Measurements from ENCODE around the gene PAXX. TPM values are rescaled to one million over a fixed set of nuclear protein-coding genes. Genes with fewer than 3 reads are reported as not detected.

The PAXX gene
- polyA plus RNA-seq, 1 donor (not counting 4 experiments of a cell fraction or from before 2014, with no cell fraction given) = 11.2 TPM

GRCh38 chr9:136968333-136969127 is 23.7 kb upstream of the PAXX start:
- Histone ChIP-seq H3K4me2 (ENCODE audit: control insufficient read depth, extremely low read depth, insufficient read depth, low read depth, low read length) (no peak overlapping the region), H3K27ac (ENCODE audit: control insufficient read depth, insufficient read depth, low read length) (no peak overlapping the region), H3K4me3 (ENCODE audit: control insufficient read depth in 2 of 3, extremely low read depth in 1 of 3, insufficient read depth in 2 of 3, low read depth in 1 of 3, low read length in 3 of 3) (no peak overlapping the region), H3K27me3 (ENCODE audit: control insufficient read depth, extremely low read depth, insufficient read depth, low read length) (no peaks in the 10 kb centered on the region), H3K9ac (ENCODE audit: control insufficient read depth, extremely low read depth, insufficient read depth, low read length) (no peak overlapping the region), H3K9me3 (ENCODE audit: control insufficient read depth, low read depth, low read length) (no peaks in the 10 kb centered on the region), H3K79me2 (ENCODE audit: control insufficient read depth, insufficient read depth, low read length) (no peaks in the 10 kb centered on the region), H2AFZ (ENCODE audit: control insufficient read depth, low read length) (no peak overlapping the region), H4K20me1 (ENCODE audit: control insufficient read depth, extremely low read depth, insufficient read depth, low read length) (no peaks in the 10 kb centered on the region), H3K9me1 (ENCODE audit: control insufficient read depth, extremely low read depth, insufficient read depth, low read length) (no peaks in the 10 kb centered on the region), H3K4me1 (ENCODE audit: control insufficient read depth, extremely low read depth, insufficient read depth, low read length) (peaks cover 8% of the 10 kb centered on the region), H3K36me3 (ENCODE audit: control insufficient read depth in 2 of 2, extremely low read depth in 1 of 2, insufficient read depth in 2 of 2, low read length in 2 of 2) (no peaks in the 10 kb centered on the region)
- dilution Hi-C loops (cut with MboI; ENCODE audit: extremely low pct_ligation_motif_present, low sequenced_read_pairs) = no loop called here
- TF ChIP-seq EZH2 (IDR thresholded peaks at IDR 0.05; ENCODE audit: low read length) = no peak
- no peak for TF ChIP-seq CTCF (optimal IDR thresholded peaks at IDR 0.05 in 1 of 3, IDR thresholded peaks at IDR 0.05 in 1 of 3, conservative IDR thresholded peaks at IDR 0.05 in 1 of 3; ENCODE audit: extremely low read depth in 1 of 3, insufficient read depth in 2 of 3, low read length in 3 of 3)
- FAIRE-seq (no peak), DNase-seq (ENCODE audit: low read depth, low spot score) (no peak)

DNA sequence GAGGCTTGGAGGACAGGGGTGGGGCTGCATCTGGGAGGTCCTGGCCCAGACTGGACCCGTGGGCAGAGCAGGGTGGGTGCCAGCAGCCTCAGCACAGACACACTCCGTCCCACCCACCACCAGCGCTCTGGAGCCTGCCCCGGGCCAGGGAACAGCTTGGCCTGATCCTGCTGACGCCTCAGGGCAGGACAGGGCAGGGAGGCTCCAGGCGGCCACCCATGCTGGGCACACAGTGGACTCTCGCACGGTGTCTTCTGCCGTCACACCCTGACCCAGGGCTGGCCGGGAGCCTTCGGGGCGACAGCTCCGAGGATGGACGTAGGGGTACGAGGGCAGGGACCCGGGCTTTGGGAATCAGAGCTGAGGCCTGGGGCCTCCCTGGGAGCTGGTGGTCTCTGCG is 23.1 kb upstream of the PAXX start:
- Histone ChIP-seq H3K36me3 (ENCODE audit: control insufficient read depth in 2 of 2, extremely low read depth in 1 of 2, insufficient read depth in 2 of 2, low read length in 2 of 2) (no peaks in the 10 kb centered on the region), H3K4me3 (ENCODE audit: control insufficient read depth in 2 of 3, extremely low read depth in 1 of 3, insufficient read depth in 2 of 3, low read depth in 1 of 3, low read length in 3 of 3) (no peak overlapping the region), H3K4me2 (ENCODE audit: control insufficient read depth, extremely low read depth, insufficient read depth, low read depth, low read length) (no peak overlapping the region), H3K4me1 (ENCODE audit: control insufficient read depth, extremely low read depth, insufficient read depth, low read length) (peaks cover 6% of the 10 kb centered on the region), H3K9ac (ENCODE audit: control insufficient read depth, extremely low read depth, insufficient read depth, low read length) (no peak overlapping the region), H4K20me1 (ENCODE audit: control insufficient read depth, extremely low read depth, insufficient read depth, low read length) (no peaks in the 10 kb centered on the region), H3K9me3 (ENCODE audit: control insufficient read depth, low read depth, low read length) (no peaks in the 10 kb centered on the region), H3K79me2 (ENCODE audit: control insufficient read depth, insufficient read depth, low read length) (no peaks in the 10 kb centered on the region), H3K27ac (ENCODE audit: control insufficient read depth, insufficient read depth, low read length) (no peak overlapping the region), H3K27me3 (ENCODE audit: control insufficient read depth, extremely low read depth, insufficient read depth, low read length) (no peaks in the 10 kb centered on the region), H3K9me1 (ENCODE audit: control insufficient read depth, extremely low read depth, insufficient read depth, low read length) (no peaks in the 10 kb centered on the region), H2AFZ (ENCODE audit: control insufficient read depth, low read length) (no peak overlapping the region)
- no peak for FAIRE-seq
- dilution Hi-C loops (cut with MboI; ENCODE audit: extremely low pct_ligation_motif_present, low sequenced_read_pairs) = no loop called here
- DNase-seq (ENCODE audit: low read depth, low spot score) = no peak
- TF ChIP-seq CTCF (optimal IDR thresholded peaks at IDR 0.05 in 1 of 3, IDR thresholded peaks at IDR 0.05 in 1 of 3, conservative IDR thresholded peaks at IDR 0.05 in 1 of 3; ENCODE audit: extremely low read depth in 1 of 3, insufficient read depth in 2 of 3, low read length in 3 of 3) (no peak), EZH2 (IDR thresholded peaks at IDR 0.05; ENCODE audit: low read length) (no peak)
